Measurements from ENCODE around the gene S100A14. TPM values are rescaled to one million over a fixed set of nuclear protein-coding genes. Genes with fewer than 3 reads are reported as not detected.

Gene S100A14
- total RNA-seq, 4 donors from 2014 or later, result 106 to 391 (median 293) TPM

- H3K4me1 ChIP-seq, result peaks cover 0 to 27% (median 9%) of the 10 kb centered on the region in 4 donors
Measured at GRCh38 chr1:153638261-153638660, 22.1 kb upstream of the S100A14 start.

GRCh38 chr1:153636312-153636711, 20.2 kb upstream of the S100A14 start:
- Histone ChIP-seq H3K36me3 (peaks cover 0 to 56% (median 0%) of the 10 kb centered on the region in 3 donors), H3K9me3 (no peaks in the 10 kb centered on the region), H3K27me3 (no peaks in the 10 kb centered on the region), H3K27ac (no peak overlapping the region), H3K4me1 (peaks cover 0 to 39% (median 9%) of the 10 kb centered on the region in 4 donors), H3K4me3 (no peak overlapping the region)
- DNase-seq, result no peak
- no peak for TF ChIP-seq CTCF (IDR thresholded peaks at IDR 0.05)
- TF ChIP-seq POLR2A (IDR thresholded peaks at IDR 0.05), result no peak

More at GRCh38 chr1:153638261-153638660, 22.1 kb upstream of the S100A14 start:
- no peaks in the 10 kb centered on the region for H3K27me3 ChIP-seq
- no peak overlapping the region for H3K27ac ChIP-seq
- H3K9me3 ChIP-seq, result no peaks in the 10 kb centered on the region
- H3K36me3 ChIP-seq, result peaks cover 0 to 76% (median 3%) of the 10 kb centered on the region in 3 donors
- DNase-seq, result peak in 1 of 3 donors; percentile 26
- TF ChIP-seq CTCF (IDR thresholded peaks at IDR 0.05) (no peak), POLR2A (IDR thresholded peaks at IDR 0.05) (no peak)
- H3K4me3 ChIP-seq, result no peak overlapping the region

GRCh38 chr1:153635872-153636271, 19.7 kb upstream of the S100A14 start:
- H3K4me1 ChIP-seq, result peaks cover 0 to 43% (median 9%) of the 10 kb centered on the region in 4 donors
- peaks cover 0 to 52% (median 0%) of the 10 kb centered on the region in 3 donors for H3K36me3 ChIP-seq
- H3K4me3 ChIP-seq, result peak overlapping the region in 1 of 4 donors; percentile 76
- H3K9me3 ChIP-seq, result no peaks in the 10 kb centered on the region
- TF ChIP-seq CTCF (IDR thresholded peaks at IDR 0.05) (no peak), POLR2A (IDR thresholded peaks at IDR 0.05) (no peak)
- no peaks in the 10 kb centered on the region for H3K27me3 ChIP-seq
- DNase-seq, result peak in 1 of 3 donors; percentile 18
- no peak overlapping the region for H3K27ac ChIP-seq

GRCh38 chr1:153633754-153634665, 17.9 kb upstream of the S100A14 start, which contains the start of gene CHTOP:
CHTOP (plus strand) TSS chr1:153634066; CDS start chr1:153636589, 2,523 bp downstream.
- peak; percentile 99 for DNase-seq

More at GRCh38 chr1:153633754-153634665, 17.9 kb upstream of the S100A14 start, which contains the start of gene CHTOP:
- peak in 3 of 6 experiments; percentile 9 to 38 (median 27) for TF ChIP-seq CTCF (IDR thresholded peaks at IDR 0.05)
- TF ChIP-seq POLR2A (IDR thresholded peaks at IDR 0.05), result peak; percentile 67 to 85
- peak within 1 kb of the TSS; percentile 63 to 80 (median 72) for H3K4me3 ChIP-seq
- H3K9me3 ChIP-seq, result no peaks in the 10 kb centered on the region
- H3K27ac ChIP-seq, result peak within 1 kb of the TSS; percentile 96 to 99 (median 98)
- H3K27me3 ChIP-seq, result no peaks in the 10 kb centered on the region
- H3K4me1 ChIP-seq, result peaks cover 0 to 46% (median 9%) of the 10 kb centered on the region in 4 donors
- peaks cover 0 to 33% (median 0%) of the 10 kb centered on the region in 3 donors for H3K36me3 ChIP-seq

Measured in Peyer's patch (tissue), 4 donors.